ENCODE data around the gene NRBF2. TPM values are rescaled to one million over a fixed set of nuclear protein-coding genes. Genes with fewer than 3 reads are reported as not detected.

The NRBF2 gene
- polyA plus RNA-seq, 1 experiment: 20.7 TPM

- POLR2A ChIA-PET: no interaction called here
- no peaks in the 10 kb centered on the region for H3K27me3 ChIP-seq (ENCODE audit: control insufficient read depth, insufficient read depth, low read length)
- DNase-seq (ENCODE audit: low read depth): no peak
- TF ChIP-seq CTCF (IDR thresholded peaks at IDR 0.05; ENCODE audit: insufficient read depth, low read depth, low read length): no peak
- CTCF ChIA-PET: no interaction called here
- H3K36me3 ChIP-seq (ENCODE audit: control insufficient read depth, insufficient read depth, low read length): no peaks in the 10 kb centered on the region; the same call in none of the 2 replicates
- H3K4me3 ChIP-seq (ENCODE audit: low read depth, low read length): no peak overlapping the region
These were observed 66.6 kb downstream of the NRBF2 start for GRCh38 chr10:63199716-63200115.

GRCh38 chr10:63200431-63200830, 67.3 kb downstream of the NRBF2 start:
- no peak for TF ChIP-seq CTCF (IDR thresholded peaks at IDR 0.05; ENCODE audit: insufficient read depth, low read depth, low read length)
- no peaks in the 10 kb centered on the region for H3K27me3 ChIP-seq (ENCODE audit: control insufficient read depth, insufficient read depth, low read length)
- no peak for DNase-seq (ENCODE audit: low read depth)
- ChIA-PET CTCF (interaction anchor here (0.8 kb wide), 1 partner anchor 236 kb away, joined by 3 read pairs; no protein-coding TSS in a partner anchor), POLR2A (no interaction called here)
- H3K4me3 ChIP-seq (ENCODE audit: low read depth, low read length): no peak overlapping the region
- H3K36me3 ChIP-seq (ENCODE audit: control insufficient read depth, insufficient read depth, low read length): no peaks in the 10 kb centered on the region; the same call in none of the 2 replicates

GRCh38 chr10:63201118-63201517, 68.0 kb downstream of the NRBF2 start:
- DNase-seq (ENCODE audit: low read depth): no peak
- ChIA-PET CTCF (interaction anchor here (0.8 to 1.2 kb wide), 2 partner anchors 235 to 519 kb away, joined by 3 read pairs; no protein-coding TSS in a partner anchor), POLR2A (no interaction called here)
- no peak for TF ChIP-seq CTCF (IDR thresholded peaks at IDR 0.05; ENCODE audit: insufficient read depth, low read depth, low read length)
- Histone ChIP-seq H3K27me3 (ENCODE audit: control insufficient read depth, insufficient read depth, low read length) (no peaks in the 10 kb centered on the region), H3K4me3 (ENCODE audit: low read depth, low read length) (no peak overlapping the region), H3K36me3 (ENCODE audit: control insufficient read depth, insufficient read depth, low read length) (no peaks in the 10 kb centered on the region; the same call in none of the 2 replicates)

Small RNA genes lying within 50 kb of the gene (small RNA-seq; reads per million reads assigned to genes)
- not detected for gene RNU6-543P (ENCODE audit: insufficient read length, low read depth, low replicate concordance)

All from BJ (cell line).